Ishikawa (cell line): ENCODE measurements around the gene MTO1.

ENCODE experiments used
- EGR1 ChIP-seq: IDR thresholded peaks from 2 replicates; pipeline ENCODE4 v1.6.1; 2012
- EP300 ChIP-seq: IDR thresholded peaks from 2 replicates; pipeline ENCODE4 v1.6.1; 2012; ENCODE audit warnings: borderline replicate concordance
- RAD21 ChIP-seq: IDR thresholded peaks from 2 replicates; pipeline ENCODE4 v1.6.1; 2012; ENCODE audit warnings: low read depth
- TEAD4 ChIP-seq: IDR thresholded peaks from 2 replicates; pipeline ENCODE4 v1.6.1; 2012

DNA sequence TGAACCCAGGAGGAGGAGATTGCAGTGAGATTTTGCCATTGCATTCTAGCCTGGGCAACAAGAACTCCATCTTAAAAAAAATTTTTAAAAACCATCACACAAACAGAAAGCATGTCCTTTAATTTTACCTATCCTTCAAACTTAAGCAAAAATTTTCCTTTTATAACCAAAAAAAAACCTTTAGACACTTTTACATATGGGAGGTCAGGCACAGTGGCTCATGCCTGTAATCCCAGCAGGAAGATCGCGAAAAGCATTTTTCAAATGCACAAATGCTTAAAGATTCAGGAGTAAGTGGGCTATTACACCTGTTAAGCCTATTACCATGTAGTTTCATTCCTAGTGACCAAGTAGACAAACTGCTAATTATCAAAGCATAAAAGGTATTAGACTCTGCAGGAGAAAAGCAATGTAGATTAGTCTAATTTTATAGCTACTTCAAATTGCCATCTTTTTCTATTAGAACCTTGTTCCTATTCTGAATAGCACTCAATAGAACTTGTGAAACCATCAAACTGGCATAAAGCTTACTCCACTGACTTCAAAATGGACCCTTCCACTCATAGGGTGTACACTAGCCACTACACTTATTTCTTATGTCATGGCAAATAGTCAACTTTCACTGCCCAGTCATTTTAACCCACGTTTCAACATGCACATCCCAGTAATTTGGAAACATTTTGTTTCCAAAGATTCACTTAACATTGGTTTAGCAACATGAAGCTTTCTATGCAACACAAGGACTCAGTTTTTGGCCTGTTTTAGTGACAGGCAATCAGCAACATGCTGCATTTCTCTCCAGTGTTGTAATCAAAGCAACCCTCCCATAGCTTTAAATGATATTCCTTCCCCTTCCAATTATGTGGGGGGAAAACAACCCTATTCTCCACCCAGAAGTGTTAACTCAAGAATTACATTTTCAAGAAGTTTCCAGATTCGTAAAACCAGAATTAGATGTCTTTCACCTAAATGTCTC is 55.3 kb downstream of the MTO1 start:
- no peak for TF ChIP-seq RAD21
- no peak for TF ChIP-seq EP300
- no peak for TF ChIP-seq EGR1
- no peak for TF ChIP-seq TEAD4
